ENCODE results near the gene PLPP1.

Gene PLPP1

GRCh38 chr5:55534436-55535198, at the start of gene PLPP1:
TSS of gene PLPP1 (minus strand) at chr5:55534964. CDS start at chr5:55534629, 335 bp downstream.
- in situ Hi-C loops (cut with MboI; ENCODE audit: low sequenced_read_pairs), result no loop called here

- in situ Hi-C loops (cut with MboI; ENCODE audit: low sequenced_read_pairs), result no loop called here
These were observed 48.8 kb upstream of the PLPP1 start for GRCh38 chr5:55583578-55583977.

GRCh38 chr5:55582256-55582655, 47.5 kb upstream of the PLPP1 start:
- in situ Hi-C loops (cut with MboI; ENCODE audit: low sequenced_read_pairs), result no loop called here

DNA sequence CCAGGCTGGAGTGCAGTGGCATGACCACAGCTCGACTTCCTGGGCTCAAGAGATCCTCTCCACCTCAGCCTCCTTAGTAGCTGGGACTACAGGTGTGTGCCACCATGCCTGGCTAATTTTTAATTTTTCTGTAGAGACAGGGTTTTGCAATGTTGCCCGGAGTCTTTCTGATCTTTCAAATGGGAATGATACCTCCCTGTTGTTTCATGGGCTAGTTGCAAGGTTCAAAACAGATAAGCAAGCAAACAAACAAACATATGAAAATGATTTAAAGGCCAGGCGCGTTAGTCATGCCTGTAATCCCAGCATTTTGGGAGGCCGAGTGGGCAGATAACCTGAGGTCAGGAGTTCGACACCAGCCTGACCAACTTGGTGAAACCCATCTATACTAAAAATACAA, 45.3 kb upstream of the PLPP1 start:
- in situ Hi-C loops (cut with MboI; ENCODE audit: low sequenced_read_pairs), result no loop called here

- in situ Hi-C loops (cut with MboI; ENCODE audit: low sequenced_read_pairs), result no loop called here
These were observed 44.0 kb upstream of the PLPP1 start for GRCh38 chr5:55578771-55579170.

DNA sequence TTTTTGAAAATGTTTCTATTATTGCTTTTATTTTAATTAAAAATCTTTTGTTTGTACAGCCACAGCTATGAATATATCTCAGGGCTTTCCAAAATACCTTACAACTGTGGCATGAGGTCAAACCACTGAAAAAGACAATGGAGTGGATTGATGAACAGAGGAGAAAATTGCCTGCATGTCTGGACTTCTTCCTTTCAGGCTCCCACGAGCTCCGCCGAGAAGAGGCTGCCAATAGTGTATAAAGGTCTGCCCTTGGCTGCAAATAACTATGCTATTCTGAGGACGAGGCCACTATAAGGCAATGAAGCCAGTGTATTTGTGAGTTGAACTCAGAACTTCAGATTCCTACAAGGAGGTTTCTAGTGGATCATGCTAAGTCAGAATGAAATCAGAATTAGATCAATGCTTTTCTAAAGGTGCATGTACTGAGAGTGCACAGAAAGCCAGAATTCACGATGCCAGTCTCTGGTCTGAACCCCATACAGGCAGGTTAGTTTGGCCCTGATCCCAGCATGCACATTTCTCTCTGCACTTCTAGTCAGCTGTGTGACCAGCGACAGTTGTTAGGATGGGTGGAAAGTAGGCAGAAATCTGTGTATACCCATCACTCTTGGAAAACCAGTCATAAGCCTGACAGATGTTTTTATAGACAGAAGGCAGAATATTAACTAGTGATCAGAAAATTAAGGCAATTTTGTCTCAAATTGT, 42.7 kb upstream of the PLPP1 start:
- in situ Hi-C loops (cut with MboI; ENCODE audit: low sequenced_read_pairs), result no loop called here

- in situ Hi-C loops (cut with MboI; ENCODE audit: low sequenced_read_pairs), result no loop called here
These were observed 41.9 kb upstream of the PLPP1 start for GRCh38 chr5:55576661-55577060.

DNA sequence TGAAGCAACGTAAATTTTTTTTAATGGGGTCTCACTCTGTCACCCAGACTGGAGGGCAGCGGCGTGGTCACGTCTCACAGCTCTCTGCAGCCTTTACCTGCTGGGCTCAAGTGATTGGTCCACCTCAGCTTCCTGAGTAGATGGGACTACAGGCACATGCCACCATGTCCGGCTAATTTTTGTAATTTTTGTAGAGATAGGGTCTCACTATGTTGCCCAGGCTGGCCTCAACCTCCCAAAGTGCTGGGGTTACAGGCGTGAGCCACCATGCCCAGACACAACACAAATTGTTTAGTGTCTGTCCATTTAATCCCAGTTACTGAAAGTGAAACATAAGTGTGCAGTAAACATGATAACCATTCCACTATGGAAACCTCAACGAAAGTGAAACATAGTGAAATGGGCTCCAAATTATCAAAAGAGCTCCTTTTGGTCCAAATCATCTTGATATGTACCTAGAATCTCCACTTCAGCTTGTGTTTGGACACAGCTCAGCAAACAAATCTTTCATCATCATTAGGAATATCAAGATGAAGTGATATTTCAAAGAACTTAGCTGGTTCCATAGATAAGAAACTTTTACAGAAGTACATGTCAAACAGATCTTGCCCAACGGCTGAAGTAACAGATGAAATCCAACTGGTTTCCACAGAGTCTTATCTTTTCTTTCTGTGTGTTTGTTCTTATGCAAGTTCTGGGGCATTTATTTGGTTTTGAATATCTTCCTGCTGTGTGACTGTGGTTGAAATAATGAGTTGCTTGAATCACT, 41.2 kb upstream of the PLPP1 start:
- in situ Hi-C loops (cut with MboI; ENCODE audit: low sequenced_read_pairs), result no loop called here

GRCh38 chr5:55572600-55572999, 37.8 kb upstream of the PLPP1 start:
- in situ Hi-C loops (cut with MboI; ENCODE audit: low sequenced_read_pairs), result no loop called here

- in situ Hi-C loops (cut with MboI; ENCODE audit: low sequenced_read_pairs), result no loop called here
These were observed 37.3 kb upstream of the PLPP1 start for GRCh38 chr5:55572020-55572419.

DNA sequence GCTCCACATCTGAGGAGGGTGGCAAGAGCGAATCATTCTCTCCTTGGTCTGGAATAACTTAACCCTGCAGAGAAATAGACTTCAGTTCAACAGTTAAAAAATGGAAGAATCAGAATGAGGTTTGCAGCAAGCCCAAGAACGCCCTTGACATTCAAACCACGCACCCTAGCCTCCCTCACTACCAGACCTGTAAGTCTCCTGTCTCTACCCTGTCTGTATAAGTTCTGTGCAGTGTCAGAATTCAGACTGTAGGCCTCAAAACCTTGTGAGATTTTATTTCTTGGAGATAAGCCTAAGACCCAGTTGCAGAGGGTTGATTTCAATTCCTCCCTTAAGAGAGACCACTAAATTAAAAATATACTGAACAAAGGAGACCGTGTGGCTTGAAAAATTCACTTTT, 35.8 kb upstream of the PLPP1 start:
- in situ Hi-C loops (cut with MboI; ENCODE audit: low sequenced_read_pairs), result no loop called here

DNA sequence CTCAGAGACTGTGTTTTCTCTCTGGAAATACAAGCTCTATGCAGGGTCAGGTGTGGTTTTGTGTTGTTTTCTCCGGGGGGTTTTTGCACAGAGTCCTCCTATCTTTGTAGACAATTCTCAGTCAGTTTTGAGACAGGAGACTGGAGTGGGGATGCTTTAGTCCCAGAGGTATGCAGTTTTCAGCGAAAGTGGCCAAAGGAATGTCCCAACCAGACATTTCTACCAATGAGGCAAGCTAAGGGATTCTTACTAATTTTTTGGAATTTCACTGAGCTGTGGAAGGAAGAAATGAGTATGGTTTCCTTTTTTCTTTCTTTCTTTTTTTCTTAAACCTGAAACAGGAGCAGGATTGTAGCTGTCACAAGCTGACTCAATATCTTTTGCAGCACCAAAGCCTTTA, 35.3 kb upstream of the PLPP1 start:
- in situ Hi-C loops (cut with MboI; ENCODE audit: low sequenced_read_pairs), result no loop called here

- in situ Hi-C loops (cut with MboI; ENCODE audit: low sequenced_read_pairs), result no loop called here
These were observed 34.7 kb upstream of the PLPP1 start for GRCh38 chr5:55569513-55569865.

GRCh38 chr5:55568654-55569512, 34.1 kb upstream of the PLPP1 start:
- in situ Hi-C loops (cut with MboI; ENCODE audit: low sequenced_read_pairs), result no loop called here

GRCh38 chr5:55564721-55565120, 30.0 kb upstream of the PLPP1 start:
- in situ Hi-C loops (cut with MboI; ENCODE audit: low sequenced_read_pairs), result no loop called here

DNA sequence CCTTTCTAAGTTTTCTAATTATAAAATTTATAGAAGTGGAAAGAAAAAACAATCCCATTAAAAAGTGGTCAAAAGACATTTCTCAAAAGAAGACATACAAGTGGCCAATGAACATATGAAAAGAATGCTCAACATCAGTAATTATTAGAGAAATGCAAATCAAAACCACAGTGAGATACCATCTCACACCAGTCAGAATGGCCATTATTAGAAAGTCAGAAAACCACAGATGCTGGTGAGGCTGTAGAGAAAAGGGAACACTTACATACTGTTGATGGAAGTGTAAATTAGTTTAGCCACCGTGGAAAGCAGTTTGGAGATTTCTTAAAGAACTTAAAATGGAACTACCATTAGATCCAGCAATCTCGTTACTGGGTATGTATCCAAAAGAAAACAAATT, 23.7 kb upstream of the PLPP1 start:
- in situ Hi-C loops (cut with MboI; ENCODE audit: low sequenced_read_pairs), result no loop called here

GRCh38 chr5:55557123-55557522, 22.4 kb upstream of the PLPP1 start:
- in situ Hi-C loops (cut with MboI; ENCODE audit: low sequenced_read_pairs), result no loop called here

GRCh38 chr5:55554585-55555202, 19.9 kb upstream of the PLPP1 start:
- in situ Hi-C loops (cut with MboI; ENCODE audit: low sequenced_read_pairs), result no loop called here

DNA sequence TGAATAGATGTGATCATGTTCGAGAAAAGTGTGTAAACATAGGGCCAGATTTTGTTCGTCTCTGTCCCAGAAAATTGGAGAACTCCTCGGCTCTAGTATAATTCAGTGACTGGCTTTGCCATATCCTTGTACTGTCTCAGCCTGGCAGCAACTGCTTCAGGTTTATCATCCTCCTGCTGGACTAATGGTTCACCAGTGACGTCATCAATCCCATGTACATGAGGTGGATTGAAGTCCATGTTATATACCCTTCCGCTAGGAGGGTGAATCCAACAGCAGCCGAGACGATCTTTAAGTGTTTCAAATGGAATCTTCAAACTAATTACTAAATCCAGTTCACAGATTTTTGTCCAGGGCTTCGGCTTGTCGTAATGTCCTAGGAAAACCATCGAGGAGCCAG, 17.1 kb upstream of the PLPP1 start:
- in situ Hi-C loops (cut with MboI; ENCODE audit: low sequenced_read_pairs), result no loop called here

DNA sequence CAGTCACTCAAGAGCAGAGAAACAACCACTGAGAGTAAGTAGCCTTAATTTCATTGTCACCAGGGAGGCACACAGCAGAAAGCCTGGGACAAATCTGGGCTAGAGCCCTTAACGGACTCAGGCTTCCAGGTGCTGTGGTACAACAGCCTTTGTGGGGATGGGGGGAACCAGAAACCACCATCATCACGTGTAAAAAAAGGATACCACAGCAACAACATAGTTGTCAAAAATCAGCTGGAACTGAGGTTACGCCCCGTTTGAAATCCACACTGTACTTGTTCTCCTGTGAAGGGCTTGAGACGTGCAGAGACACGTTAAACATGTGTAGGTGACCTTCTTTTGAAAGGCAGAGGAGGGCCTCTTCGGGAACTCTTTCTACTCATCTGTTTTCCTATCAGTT, 16.6 kb upstream of the PLPP1 start:
- in situ Hi-C loops (cut with MboI; ENCODE audit: low sequenced_read_pairs), result no loop called here
